GM23338 (cell line): Measurements from ENCODE around the gene G6PC2.

ENCODE experiments used
- CREB1 ChIP-seq: fragments of 250-450 bp; sonication (Bioruptor Pico); IDR thresholded peaks from 2 replicates; pipeline ENCODE4 v1.5.0; 2020; ENCODE audit warnings: low read depth, mild to moderate bottlenecking, moderate library complexity
- ETS1 ChIP-seq: IDR thresholded peaks from 2 replicates; pipeline ENCODE4 v1.6.1; 2016; ENCODE audit warnings: antibody characterized with exemption
- EZH2 ChIP-seq: fragments of 200-600 bp; sonication (generic); IDR thresholded peaks from one replicate; pipeline ENCODE4 v1.8.0; 2017; ENCODE audit warnings: antibody characterized with exemption, mild to moderate bottlenecking, low read depth; ENCODE audit not compliant: unreplicated experiment
- EZH2phosphoT487 ChIP-seq: fragments of 200-600 bp; sonication (generic); IDR thresholded peaks from one replicate; pipeline ENCODE4 v1.8.1; 2018; ENCODE audit warnings: antibody characterized with exemption; ENCODE audit not compliant: unreplicated experiment
- JUNB ChIP-seq: IDR thresholded peaks from one replicate; pipeline ENCODE4 v1.6.1; 2016; ENCODE audit warnings: antibody characterized with exemption; ENCODE audit not compliant: unreplicated experiment
- POLR2AphosphoS5 ChIP-seq: IDR thresholded peaks from 2 replicates; pipeline ENCODE4 v1.6.1; 2016; ENCODE audit warnings: antibody characterized with exemption, low read depth
- TF ChIP-seq, protein P1 (sequence below), 2 experiments: fragments of 200-600 bp in 1 of 2; sonication (generic) in 1 of 2; conservative IDR thresholded peaks; 2 replicates each; pipeline versions ENCODE4 v1.5.1 to v1.6.1; 2016 to 2017; ENCODE audit warnings: antibody characterized with exemption in 2 of 2, low read depth in 2 of 2, mild to moderate bottlenecking in 2 of 2, moderate library complexity in 1 of 2
- TF ChIP-seq, protein P2 (sequence below): IDR thresholded peaks from one replicate; pipeline ENCODE4 v1.6.1; 2018; ENCODE audit warnings: antibody characterized with exemption; ENCODE audit not compliant: unreplicated experiment

DNA sequence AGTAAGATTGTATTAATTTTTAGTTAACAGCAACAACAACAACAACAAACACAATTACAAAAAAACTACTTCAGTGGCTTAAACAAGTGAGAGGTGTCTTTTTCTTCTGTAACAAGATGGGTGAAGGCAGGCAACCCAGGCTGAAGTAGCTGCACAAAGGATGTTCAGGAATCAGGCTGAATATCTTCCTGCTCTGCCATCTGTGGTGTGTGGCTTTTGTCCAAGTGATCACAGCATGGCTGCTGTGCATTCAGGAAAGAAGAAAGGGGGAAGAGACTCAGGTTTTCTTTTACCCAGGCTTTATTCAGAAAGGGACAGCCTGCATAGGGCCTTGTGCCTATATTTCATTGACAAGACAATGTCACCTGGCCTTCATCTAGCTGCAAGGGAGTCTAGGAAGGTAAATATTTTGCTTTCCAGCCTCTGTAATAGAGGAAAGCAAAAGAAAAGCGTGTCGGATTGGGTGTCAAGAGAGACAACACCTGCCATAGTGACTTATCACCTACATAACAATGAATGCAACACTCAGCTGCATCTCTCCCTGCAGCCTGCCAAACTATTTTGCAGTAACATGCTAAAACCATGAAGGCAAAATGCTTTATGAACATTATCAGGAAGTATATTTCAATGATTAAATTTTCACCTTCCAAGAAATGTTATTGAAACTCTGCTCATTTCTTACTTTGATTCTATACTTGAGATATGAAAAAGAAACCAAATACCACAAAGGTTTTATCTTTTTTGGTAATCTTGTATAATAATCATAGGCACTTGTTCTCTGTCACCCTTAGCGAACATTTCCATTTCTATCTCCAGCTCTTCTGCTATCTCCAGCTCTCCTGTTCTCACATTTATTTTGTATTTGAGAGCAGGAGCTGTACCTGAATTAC lies 14.6 kb downstream of the G6PC2 start:
- TF ChIP-seq, protein P1, sequence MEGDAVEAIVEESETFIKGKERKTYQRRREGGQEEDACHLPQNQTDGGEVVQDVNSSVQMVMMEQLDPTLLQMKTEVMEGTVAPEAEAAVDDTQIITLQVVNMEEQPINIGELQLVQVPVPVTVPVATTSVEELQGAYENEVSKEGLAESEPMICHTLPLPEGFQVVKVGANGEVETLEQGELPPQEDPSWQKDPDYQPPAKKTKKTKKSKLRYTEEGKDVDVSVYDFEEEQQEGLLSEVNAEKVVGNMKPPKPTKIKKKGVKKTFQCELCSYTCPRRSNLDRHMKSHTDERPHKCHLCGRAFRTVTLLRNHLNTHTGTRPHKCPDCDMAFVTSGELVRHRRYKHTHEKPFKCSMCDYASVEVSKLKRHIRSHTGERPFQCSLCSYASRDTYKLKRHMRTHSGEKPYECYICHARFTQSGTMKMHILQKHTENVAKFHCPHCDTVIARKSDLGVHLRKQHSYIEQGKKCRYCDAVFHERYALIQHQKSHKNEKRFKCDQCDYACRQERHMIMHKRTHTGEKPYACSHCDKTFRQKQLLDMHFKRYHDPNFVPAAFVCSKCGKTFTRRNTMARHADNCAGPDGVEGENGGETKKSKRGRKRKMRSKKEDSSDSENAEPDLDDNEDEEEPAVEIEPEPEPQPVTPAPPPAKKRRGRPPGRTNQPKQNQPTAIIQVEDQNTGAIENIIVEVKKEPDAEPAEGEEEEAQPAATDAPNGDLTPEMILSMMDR (conservative IDR thresholded peaks at IDR 0.05; ENCODE audit: low read depth in 2 of 2), result no peak
- TF ChIP-seq EZH2 (no peak), POLR2AphosphoS5 (no peak), CREB1 (CRISPR knock-in tag) (no peak), EZH2phosphoT487 (no peak), JUNB (no peak), ETS1 (no peak)
- TF ChIP-seq, protein P2, sequence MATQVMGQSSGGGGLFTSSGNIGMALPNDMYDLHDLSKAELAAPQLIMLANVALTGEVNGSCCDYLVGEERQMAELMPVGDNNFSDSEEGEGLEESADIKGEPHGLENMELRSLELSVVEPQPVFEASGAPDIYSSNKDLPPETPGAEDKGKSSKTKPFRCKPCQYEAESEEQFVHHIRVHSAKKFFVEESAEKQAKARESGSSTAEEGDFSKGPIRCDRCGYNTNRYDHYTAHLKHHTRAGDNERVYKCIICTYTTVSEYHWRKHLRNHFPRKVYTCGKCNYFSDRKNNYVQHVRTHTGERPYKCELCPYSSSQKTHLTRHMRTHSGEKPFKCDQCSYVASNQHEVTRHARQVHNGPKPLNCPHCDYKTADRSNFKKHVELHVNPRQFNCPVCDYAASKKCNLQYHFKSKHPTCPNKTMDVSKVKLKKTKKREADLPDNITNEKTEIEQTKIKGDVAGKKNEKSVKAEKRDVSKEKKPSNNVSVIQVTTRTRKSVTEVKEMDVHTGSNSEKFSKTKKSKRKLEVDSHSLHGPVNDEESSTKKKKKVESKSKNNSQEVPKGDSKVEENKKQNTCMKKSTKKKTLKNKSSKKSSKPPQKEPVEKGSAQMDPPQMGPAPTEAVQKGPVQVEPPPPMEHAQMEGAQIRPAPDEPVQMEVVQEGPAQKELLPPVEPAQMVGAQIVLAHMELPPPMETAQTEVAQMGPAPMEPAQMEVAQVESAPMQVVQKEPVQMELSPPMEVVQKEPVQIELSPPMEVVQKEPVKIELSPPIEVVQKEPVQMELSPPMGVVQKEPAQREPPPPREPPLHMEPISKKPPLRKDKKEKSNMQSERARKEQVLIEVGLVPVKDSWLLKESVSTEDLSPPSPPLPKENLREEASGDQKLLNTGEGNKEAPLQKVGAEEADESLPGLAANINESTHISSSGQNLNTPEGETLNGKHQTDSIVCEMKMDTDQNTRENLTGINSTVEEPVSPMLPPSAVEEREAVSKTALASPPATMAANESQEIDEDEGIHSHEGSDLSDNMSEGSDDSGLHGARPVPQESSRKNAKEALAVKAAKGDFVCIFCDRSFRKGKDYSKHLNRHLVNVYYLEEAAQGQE, result no peak
